Measurements from ENCODE around the gene TTC24.
A peak's percentile ranks its signal among the peaks of the same experiment; 100 is the strongest.

TTC24 gene

GRCh38 chr1:156565519-156565918 lies 14.0 kb upstream of the TTC24 start:
- no peak for TF ChIP-seq SPI1 (IDR thresholded peaks at IDR 0.05; ENCODE audit: low read depth, low read length)
- TF ChIP-seq POLR2AphosphoS5 (IDR thresholded peaks at IDR 0.05; ENCODE audit: low read depth, low read length) = no peak
- TF ChIP-seq POLR2A (IDR thresholded peaks at IDR 0.05; ENCODE audit: low read depth, low read length) = no peak
- TF ChIP-seq PAX5 (IDR thresholded peaks at IDR 0.05; ENCODE audit: insufficient read depth, low read length, severe bottlenecking) = no peak
- TF ChIP-seq TAF1 (IDR thresholded peaks at IDR 0.05; ENCODE audit: low read depth, low read length) = no peak
- TF ChIP-seq POU2F2 (IDR thresholded peaks at IDR 0.05; ENCODE audit: low read depth, low read length) = no peak
- FAIRE-seq (no peak), DNase-seq (ENCODE audit: insufficient read length, low spot score) (no peak)

- FAIRE-seq (no peak), DNase-seq (ENCODE audit: insufficient read length, low spot score) (no peak)
- TF ChIP-seq TAF1 (IDR thresholded peaks at IDR 0.05; ENCODE audit: low read depth, low read length) (no peak), PAX5 (IDR thresholded peaks at IDR 0.05; ENCODE audit: insufficient read depth, low read length, severe bottlenecking) (no peak), POLR2AphosphoS5 (IDR thresholded peaks at IDR 0.05; ENCODE audit: low read depth, low read length) (no peak), POU2F2 (IDR thresholded peaks at IDR 0.05; ENCODE audit: low read depth, low read length) (no peak), SPI1 (IDR thresholded peaks at IDR 0.05; ENCODE audit: low read depth, low read length) (no peak), POLR2A (IDR thresholded peaks at IDR 0.05; ENCODE audit: low read depth, low read length) (no peak)
Measured at GRCh38 chr1:156566436-156566835, 13.1 kb upstream of the TTC24 start.

GRCh38 chr1:156571261-156571852 lies 8.2 kb upstream of the TTC24 start:
- TF ChIP-seq PAX5 (IDR thresholded peaks at IDR 0.05; ENCODE audit: insufficient read depth, low read length, severe bottlenecking) (no peak), POU2F2 (IDR thresholded peaks at IDR 0.05; ENCODE audit: low read depth, low read length) (no peak), POLR2AphosphoS5 (IDR thresholded peaks at IDR 0.05; ENCODE audit: low read depth, low read length) (no peak), TAF1 (IDR thresholded peaks at IDR 0.05; ENCODE audit: low read depth, low read length) (no peak), SPI1 (IDR thresholded peaks at IDR 0.05; ENCODE audit: low read depth, low read length) (no peak), POLR2A (IDR thresholded peaks at IDR 0.05; ENCODE audit: low read depth, low read length) (no peak)
- FAIRE-seq (no peak), DNase-seq (ENCODE audit: insufficient read length, low spot score) (no peak)

- DNase-seq (ENCODE audit: insufficient read length, low spot score) = peak; percentile 93
- FAIRE-seq = peak; percentile 79
- TF ChIP-seq POU2F2 (IDR thresholded peaks at IDR 0.05; ENCODE audit: low read depth, low read length) = no peak
- TF ChIP-seq POLR2A (IDR thresholded peaks at IDR 0.05; ENCODE audit: low read depth, low read length) = no peak
- TF ChIP-seq SPI1 (IDR thresholded peaks at IDR 0.05; ENCODE audit: low read depth, low read length) = peak; percentile 71
Measured at GRCh38 chr1:156571919-156572662, 7.4 kb upstream of the TTC24 start, which contains the start of gene IQGAP3. Gene IQGAP3, minus strand, starts transcription at chr1:156572565. Its CDS starts 36 bp downstream, at chr1:156572529.

- no peak for DNase-seq (ENCODE audit: insufficient read length, low spot score)
Measured at GRCh38 chr1:156572663-156573018, 6.9 kb upstream of the TTC24 start.

GRCh38 chr1:156574039-156574633 lies 5.4 kb upstream of the TTC24 start:
- TF ChIP-seq PAX5 (IDR thresholded peaks at IDR 0.05; ENCODE audit: insufficient read depth, low read length, severe bottlenecking) = no peak
- TF ChIP-seq POLR2AphosphoS5 (IDR thresholded peaks at IDR 0.05; ENCODE audit: low read depth, low read length) = no peak
- TF ChIP-seq TAF1 (IDR thresholded peaks at IDR 0.05; ENCODE audit: low read depth, low read length) = no peak
- no peak for DNase-seq (ENCODE audit: insufficient read length, low spot score)
- FAIRE-seq = no peak

More at GRCh38 chr1:156572663-156573018, 6.9 kb upstream of the TTC24 start:
- no peak for TF ChIP-seq POLR2A (IDR thresholded peaks at IDR 0.05; ENCODE audit: low read depth, low read length)
- TF ChIP-seq SPI1 (IDR thresholded peaks at IDR 0.05; ENCODE audit: low read depth, low read length) = no peak
- no peak for TF ChIP-seq POU2F2 (IDR thresholded peaks at IDR 0.05; ENCODE audit: low read depth, low read length)
- no peak for TF ChIP-seq TAF1 (IDR thresholded peaks at IDR 0.05; ENCODE audit: low read depth, low read length)
- no peak for TF ChIP-seq PAX5 (IDR thresholded peaks at IDR 0.05; ENCODE audit: insufficient read depth, low read length, severe bottlenecking)
- TF ChIP-seq POLR2AphosphoS5 (IDR thresholded peaks at IDR 0.05; ENCODE audit: low read depth, low read length) = no peak
- no peak for FAIRE-seq

GRCh38 chr1:156577550-156577949 lies 2.0 kb upstream of the TTC24 start:
- DNase-seq (ENCODE audit: insufficient read length, low spot score) = no peak
- FAIRE-seq = no peak
- TF ChIP-seq POLR2AphosphoS5 (IDR thresholded peaks at IDR 0.05; ENCODE audit: low read depth, low read length) (no peak), TAF1 (IDR thresholded peaks at IDR 0.05; ENCODE audit: low read depth, low read length) (no peak), POU2F2 (IDR thresholded peaks at IDR 0.05; ENCODE audit: low read depth, low read length) (no peak), SPI1 (IDR thresholded peaks at IDR 0.05; ENCODE audit: low read depth, low read length) (no peak), PAX5 (IDR thresholded peaks at IDR 0.05; ENCODE audit: insufficient read depth, low read length, severe bottlenecking) (no peak), POLR2A (IDR thresholded peaks at IDR 0.05; ENCODE audit: low read depth, low read length) (no peak)

GRCh38 chr1:156578055-156578454 lies 1.5 kb upstream of the TTC24 start:
- no peak for FAIRE-seq
- TF ChIP-seq SPI1 (IDR thresholded peaks at IDR 0.05; ENCODE audit: low read depth, low read length) (no peak), POLR2AphosphoS5 (IDR thresholded peaks at IDR 0.05; ENCODE audit: low read depth, low read length) (no peak), POLR2A (IDR thresholded peaks at IDR 0.05; ENCODE audit: low read depth, low read length) (no peak), POU2F2 (IDR thresholded peaks at IDR 0.05; ENCODE audit: low read depth, low read length) (no peak), PAX5 (IDR thresholded peaks at IDR 0.05; ENCODE audit: insufficient read depth, low read length, severe bottlenecking) (no peak), TAF1 (IDR thresholded peaks at IDR 0.05; ENCODE audit: low read depth, low read length) (no peak)
- DNase-seq (ENCODE audit: insufficient read length, low spot score) = no peak

GRCh38 chr1:156581661-156582387 lies 2.3 kb downstream of the TTC24 start:
- peak; percentile 48 for DNase-seq (ENCODE audit: insufficient read length, low spot score)
- peak; percentile 45 for FAIRE-seq
- TF ChIP-seq SPI1 (IDR thresholded peaks at IDR 0.05; ENCODE audit: low read depth, low read length) (no peak), TAF1 (IDR thresholded peaks at IDR 0.05; ENCODE audit: low read depth, low read length) (no peak), POLR2A (IDR thresholded peaks at IDR 0.05; ENCODE audit: low read depth, low read length) (no peak), POLR2AphosphoS5 (IDR thresholded peaks at IDR 0.05; ENCODE audit: low read depth, low read length) (no peak), POU2F2 (IDR thresholded peaks at IDR 0.05; ENCODE audit: low read depth, low read length) (no peak), PAX5 (IDR thresholded peaks at IDR 0.05; ENCODE audit: insufficient read depth, low read length, severe bottlenecking) (no peak)
